GM12878 (cell line): ENCODE data around the gene PALLD. TPM values are rescaled to one million over a fixed set of nuclear protein-coding genes. Genes with fewer than 3 reads are reported as not detected.

ENCODE experiments used
- ATAC-seq: fragments of 200-7000 bp; cut with Tn5 transposase; 3 replicates; pipeline ENCODE4 v1.9.1; 2020; ENCODE audit warnings: mild to moderate bottlenecking, moderate library complexity
- BruUV-seq: library from RNA; stranded (reverse); fragments of 400-500 nt; replicated peaks from 2 replicates; lab custom pipeline; 2021; lab: Mats Ljungman, UMichigan
- CTCF ChIA-PET: fragments of 300-600 bp; sonication (Branson Sonifier 250); formaldehyde crosslinking; extraction: SDS; loops from one replicate; lab custom pipeline; 2021; ENCODE audit warnings: inconsistent platforms; lab: Yijun Ruan, JAX
- POLR2A ChIA-PET: fragments of 350-600 bp; formaldehyde crosslinking; extraction: SDS; loops from one replicate; lab custom pipeline; 2021; ENCODE audit warnings: inconsistent platforms; lab: Charles Lee
- RAD21 ChIA-PET: fragments of 300-600 bp; sonication (Branson Sonifier 250); formaldehyde crosslinking; loops from one replicate; lab custom pipeline; 2023; ENCODE audit warnings: antibody characterized with exemption; ENCODE audit not compliant: unreplicated experiment; lab: Charles Lee
- SMC1A ChIA-PET: fragments of 300-600 bp; sonication (Branson Sonifier 250); formaldehyde crosslinking; loops from one replicate; lab custom pipeline; 2023; ENCODE audit not compliant: unreplicated experiment, uncharacterized antibody; lab: Charles Lee
- DNase-seq: peaks from one replicate; pipeline ENCODE4 v3.0.0-alpha.2; 2011; ENCODE audit warnings: low read depth, low spot score
- FAIRE-seq: peaks from 3 replicates; lab custom pipeline; 2011; peaks lifted over from hg19 to GRCh38; lab: Jason Lieb, UNC
- H2AFZ ChIP-seq: 2 replicates; pipeline ENCODE4 v1.6.0; 2011; ENCODE audit warnings: low read depth, low read length, control low read depth; ENCODE audit not compliant: control insufficient read depth
- H3K27ac ChIP-seq: 2 replicates; pipeline ENCODE4 v1.5.1; 2011; ENCODE audit warnings: control low read depth; ENCODE audit not compliant: control insufficient read depth, insufficient read depth
- H3K27me3 ChIP-seq, 2 experiments: replicated peaks in 1 of 2; 2 replicates each; pipeline versions ENCODE4 v1.6.0 to v1.6.1; 2011; ENCODE audit warnings: low read length in 1 of 2; ENCODE audit not compliant: control insufficient read depth in 2 of 2, insufficient read depth in 2 of 2
- H3K36me3 ChIP-seq, 2 experiments: 2 replicates each; pipeline ENCODE4 v1.5.1; 2011; ENCODE audit warnings: low read length in 1 of 2; ENCODE audit not compliant: control insufficient read depth in 2 of 2, insufficient read depth in 2 of 2
- H3K4me1 ChIP-seq: 2 replicates; pipeline ENCODE4 v1.6.1; 2011; ENCODE audit warnings: mild to moderate bottlenecking, low read length, moderate library complexity, mixed read lengths; ENCODE audit not compliant: control insufficient read depth, insufficient read depth
- H3K4me2 ChIP-seq: 2 replicates; pipeline ENCODE4 v1.6.0; 2011; ENCODE audit warnings: control low read depth; ENCODE audit not compliant: control insufficient read depth, insufficient read depth
- H3K4me3 ChIP-seq: fragments of 200-600 bp; sonication (generic); 2 replicates; pipeline ENCODE4 v1.5.1; 2016
- H3K79me2 ChIP-seq: 2 replicates; pipeline ENCODE4 v1.6.0; 2011; ENCODE audit warnings: low read length; ENCODE audit not compliant: control insufficient read depth, insufficient read depth
- H3K9ac ChIP-seq: 2 replicates; pipeline ENCODE4 v1.8.0; 2011; ENCODE audit warnings: low read length, control low read depth, mixed read lengths; ENCODE audit not compliant: control insufficient read depth, insufficient read depth
- H3K9me3 ChIP-seq: replicated peaks from 3 replicates; pipeline ENCODE4 v1.5.1; 2011; ENCODE audit warnings: mild to moderate bottlenecking, low read length; ENCODE audit not compliant: control insufficient read depth, insufficient read depth
- H4K20me1 ChIP-seq: 2 replicates; pipeline ENCODE4 v1.6.0; 2011; ENCODE audit not compliant: control insufficient read depth, insufficient read depth
- E2F4 ChIP-seq: IDR thresholded peaks from 2 replicates; pipeline ENCODE4 v1.6.1; 2012; ENCODE audit warnings: low read depth, low read length, improper control_type of control experiment
- GATAD2B ChIP-seq: fragments of 450-650 bp; conservative IDR thresholded peaks from 2 replicates; pipeline ENCODE4 v1.6.1; 2017; ENCODE audit warnings: low read depth, mild to moderate bottlenecking, moderate library complexity
- JUND ChIP-seq: IDR thresholded peaks from 2 replicates; pipeline ENCODE4 v1.6.1; 2012; ENCODE audit warnings: low read depth, mild to moderate bottlenecking, low read length, improper control_type of control experiment, moderate library complexity
- KAT2A ChIP-seq: conservative IDR thresholded peaks from 2 replicates; pipeline ENCODE4 v1.6.1; 2011; ENCODE audit warnings: low read depth, low read length; ENCODE audit not compliant: control insufficient read depth
- MAX ChIP-seq: IDR thresholded peaks from 2 replicates; pipeline ENCODE4 v1.6.1; 2012; ENCODE audit warnings: low read depth, low read length, improper control_type of control experiment
- ZNF274 ChIP-seq: IDR thresholded peaks from one replicate; pipeline ENCODE4 v1.8.0; 2011; ENCODE audit not compliant: insufficient read length, insufficient read depth
- WGBS: methylation state at CpG from one replicate; pipeline ENCODE4 v1.1.6; 2016; ENCODE audit warnings: low lambda C conversion rate; ENCODE audit not compliant: insufficient replicate concordance, insufficient coverage; ENCODE audit errors: missing lambda C conversion rate; 5-methylcytosine and 5-hydroxymethylcytosine counted together
- in situ Hi-C: fragments of 300-500 bp; cut with MboI; formaldehyde crosslinking; loops from 9 replicates; pipeline ENCODE4 v1.14.3; 2018; ENCODE audit warnings: mixed read lengths
- intact Hi-C: fragments of 100-400 bp; cut with micrococcal nuclease; formaldehyde crosslinking; loops from one replicate; pipeline ENCODE4 v1.14.2; 2022; ENCODE audit not compliant: unreplicated experiment
- polyA plus RNA-seq, 11 experiments: library from polyadenylated mRNA; depleted of rRNA in 4 of 11; unstranded in 6 of 11; stranded (reverse) in 5 of 11; fragments of >200 nt; fragmentation: Nextera tagmentation in 4 of 11; fragmentation: Illumina TruSeq in 1 of 11; extraction: Ambion mirVana in 4 of 11; extraction: Trizol in 1 of 11; gene quantifications; 1 replicate in 1 of 11; 2 replicates in 10 of 11; pipeline versions ENCODE4 v1.2.1 to v1.2.3, GENCODE V29; 2011 to 2016; ENCODE audit warnings: inconsistent platforms in 2 of 11, missing spikeins in 2 of 11, low read depth in 1 of 11
- total RNA-seq, 4 experiments: library from RNA; depleted of rRNA in 3 of 4; stranded (reverse); fragments of >200 nt in 3 of 4; fragmentation: Illumina TruSeq in 1 of 4; extraction: Trizol in 1 of 4; gene quantifications; 2 replicates each; pipeline versions ENCODE4 v1.2.1 to v1.2.3, GENCODE V29; 2013 to 2021
- TF ChIP-seq, protein P1 (sequence below): fragments of 150-350 bp; IDR thresholded peaks from 2 replicates; pipeline ENCODE4 v1.6.1; 2016; ENCODE audit warnings: low read depth, low read length
- TF ChIP-seq, protein P2 (sequence below): IDR thresholded peaks from 2 replicates; pipeline ENCODE4 v1.6.1; 2012; ENCODE audit warnings: low read length, inconsistent platforms
- TF ChIP-seq, protein P3 (sequence below): fragments of 450-650 bp; IDR thresholded peaks from 2 replicates; pipeline ENCODE4 v1.6.1; 2018; ENCODE audit warnings: borderline replicate concordance, mild to moderate bottlenecking; ENCODE audit not compliant: partially characterized antibody

Gene PALLD
- total and polyA plus RNA-seq, 10 of the 15 experiments (the other 5 are each of a cell fraction or from before 2014, with no cell fraction given) = 1.0 to 7.7 (median 1.7) TPM

DNA sequence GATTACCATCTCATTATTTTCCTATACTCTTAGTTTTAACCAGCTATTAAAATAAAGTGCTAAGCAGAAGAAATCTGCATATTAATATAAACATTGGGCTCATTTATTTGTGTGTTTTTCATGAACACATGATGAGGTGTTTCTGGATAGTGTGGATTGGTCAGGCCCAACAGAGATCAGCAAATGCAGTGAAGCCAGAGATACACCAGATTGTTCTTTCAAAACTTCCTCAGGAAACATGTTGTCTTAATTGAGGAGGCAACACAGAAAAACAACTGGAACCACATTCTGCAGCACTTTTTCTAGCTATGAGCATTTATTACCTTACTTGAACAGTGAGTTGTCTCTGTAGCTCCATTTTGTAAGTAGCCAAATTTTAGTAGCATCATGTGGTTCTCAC is 69.9 kb downstream of the PALLD start (continued):
- TF ChIP-seq, protein P1, sequence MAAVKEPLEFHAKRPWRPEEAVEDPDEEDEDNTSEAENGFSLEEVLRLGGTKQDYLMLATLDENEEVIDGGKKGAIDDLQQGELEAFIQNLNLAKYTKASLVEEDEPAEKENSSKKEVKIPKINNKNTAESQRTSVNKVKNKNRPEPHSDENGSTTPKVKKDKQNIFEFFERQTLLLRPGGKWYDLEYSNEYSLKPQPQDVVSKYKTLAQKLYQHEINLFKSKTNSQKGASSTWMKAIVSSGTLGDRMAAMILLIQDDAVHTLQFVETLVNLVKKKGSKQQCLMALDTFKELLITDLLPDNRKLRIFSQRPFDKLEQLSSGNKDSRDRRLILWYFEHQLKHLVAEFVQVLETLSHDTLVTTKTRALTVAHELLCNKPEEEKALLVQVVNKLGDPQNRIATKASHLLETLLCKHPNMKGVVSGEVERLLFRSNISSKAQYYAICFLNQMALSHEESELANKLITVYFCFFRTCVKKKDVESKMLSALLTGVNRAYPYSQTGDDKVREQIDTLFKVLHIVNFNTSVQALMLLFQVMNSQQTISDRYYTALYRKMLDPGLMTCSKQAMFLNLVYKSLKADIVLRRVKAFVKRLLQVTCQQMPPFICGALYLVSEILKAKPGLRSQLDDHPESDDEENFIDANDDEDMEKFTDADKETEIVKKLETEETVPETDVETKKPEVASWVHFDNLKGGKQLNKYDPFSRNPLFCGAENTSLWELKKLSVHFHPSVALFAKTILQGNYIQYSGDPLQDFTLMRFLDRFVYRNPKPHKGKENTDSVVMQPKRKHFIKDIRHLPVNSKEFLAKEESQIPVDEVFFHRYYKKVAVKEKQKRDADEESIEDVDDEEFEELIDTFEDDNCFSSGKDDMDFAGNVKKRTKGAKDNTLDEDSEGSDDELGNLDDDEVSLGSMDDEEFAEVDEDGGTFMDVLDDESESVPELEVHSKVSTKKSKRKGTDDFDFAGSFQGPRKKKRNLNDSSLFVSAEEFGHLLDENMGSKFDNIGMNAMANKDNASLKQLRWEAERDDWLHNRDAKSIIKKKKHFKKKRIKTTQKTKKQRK = no peak
- TF ChIP-seq, protein P2, sequence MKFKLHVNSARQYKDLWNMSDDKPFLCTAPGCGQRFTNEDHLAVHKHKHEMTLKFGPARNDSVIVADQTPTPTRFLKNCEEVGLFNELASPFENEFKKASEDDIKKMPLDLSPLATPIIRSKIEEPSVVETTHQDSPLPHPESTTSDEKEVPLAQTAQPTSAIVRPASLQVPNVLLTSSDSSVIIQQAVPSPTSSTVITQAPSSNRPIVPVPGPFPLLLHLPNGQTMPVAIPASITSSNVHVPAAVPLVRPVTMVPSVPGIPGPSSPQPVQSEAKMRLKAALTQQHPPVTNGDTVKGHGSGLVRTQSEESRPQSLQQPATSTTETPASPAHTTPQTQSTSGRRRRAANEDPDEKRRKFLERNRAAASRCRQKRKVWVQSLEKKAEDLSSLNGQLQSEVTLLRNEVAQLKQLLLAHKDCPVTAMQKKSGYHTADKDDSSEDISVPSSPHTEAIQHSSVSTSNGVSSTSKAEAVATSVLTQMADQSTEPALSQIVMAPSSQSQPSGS = no peak
- no peak for TF ChIP-seq KAT2A
- no peak for TF ChIP-seq ZNF274
- TF ChIP-seq GATAD2B = no peak
- TF ChIP-seq MAX = no peak

DNA sequence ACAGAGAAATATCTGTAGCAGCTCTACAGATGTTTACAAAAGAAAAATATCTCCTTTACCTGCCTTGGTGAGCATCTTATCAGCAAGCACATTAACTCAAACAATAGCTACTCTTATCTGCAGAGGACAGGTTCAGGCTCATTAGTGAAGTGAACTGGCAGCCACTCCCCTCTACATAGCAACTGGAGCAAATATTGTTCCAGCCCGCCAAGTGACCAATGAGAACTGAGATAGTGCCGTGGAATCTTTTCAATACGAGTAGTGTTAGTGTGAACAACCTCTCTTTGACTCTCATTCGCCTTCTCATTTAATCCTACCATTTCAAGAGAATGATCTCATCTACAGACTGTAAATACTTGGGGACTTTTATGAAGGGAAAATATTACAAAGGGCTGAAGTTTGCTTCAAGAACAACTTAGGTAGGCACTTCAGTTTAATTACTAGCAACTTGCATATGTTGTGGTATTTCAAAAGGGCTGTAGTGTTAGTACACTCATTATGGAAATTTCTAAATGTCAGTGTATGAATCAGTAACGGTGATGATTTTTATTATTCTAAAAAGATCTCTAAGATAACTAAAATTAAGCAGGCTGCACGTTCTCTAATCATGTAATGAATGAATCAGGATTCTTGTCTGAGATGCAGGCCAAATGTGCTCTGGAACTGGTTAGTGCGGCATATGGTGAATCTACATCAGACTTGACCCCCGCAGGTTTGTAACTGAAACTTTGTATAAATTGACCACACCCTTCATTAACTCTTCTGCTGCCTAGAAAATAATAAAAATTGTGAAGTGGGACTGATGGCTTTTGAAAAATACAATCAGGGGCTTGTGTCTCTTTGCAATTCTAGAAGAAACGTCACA is 72.4 kb downstream of the PALLD start:
- intact Hi-C loops = no loop called here
- no TSS peak for BruUV-seq
- Histone ChIP-seq H3K27me3 (no peaks in the 10 kb centered on the region), H3K9me3 (no peaks in the 10 kb centered on the region), H4K20me1 (no peaks in the 10 kb centered on the region), H3K4me1 (no peaks in the 10 kb centered on the region), H3K27ac (no peak overlapping the region), H3K4me3 (no peak overlapping the region), H3K36me3 (no peaks in the 10 kb centered on the region), H3K9ac (no peak overlapping the region), H3K4me2 (no peak overlapping the region), H2AFZ (no peak overlapping the region), H3K79me2 (no peaks in the 10 kb centered on the region)
- ChIA-PET SMC1A (no interaction called here), CTCF (no interaction called here), POLR2A (no interaction called here), RAD21 (no interaction called here)
- WGBS = 23% methylated on average over 9 of the region's 9 CpGs
- DNase-seq (no peak), FAIRE-seq (no peak), ATAC-seq (peak; percentile 56)
- in situ Hi-C loops = no loop called here
- no peak for TF ChIP-seq JUND
- TF ChIP-seq E2F4 = no peak
- TF ChIP-seq, protein P3, sequence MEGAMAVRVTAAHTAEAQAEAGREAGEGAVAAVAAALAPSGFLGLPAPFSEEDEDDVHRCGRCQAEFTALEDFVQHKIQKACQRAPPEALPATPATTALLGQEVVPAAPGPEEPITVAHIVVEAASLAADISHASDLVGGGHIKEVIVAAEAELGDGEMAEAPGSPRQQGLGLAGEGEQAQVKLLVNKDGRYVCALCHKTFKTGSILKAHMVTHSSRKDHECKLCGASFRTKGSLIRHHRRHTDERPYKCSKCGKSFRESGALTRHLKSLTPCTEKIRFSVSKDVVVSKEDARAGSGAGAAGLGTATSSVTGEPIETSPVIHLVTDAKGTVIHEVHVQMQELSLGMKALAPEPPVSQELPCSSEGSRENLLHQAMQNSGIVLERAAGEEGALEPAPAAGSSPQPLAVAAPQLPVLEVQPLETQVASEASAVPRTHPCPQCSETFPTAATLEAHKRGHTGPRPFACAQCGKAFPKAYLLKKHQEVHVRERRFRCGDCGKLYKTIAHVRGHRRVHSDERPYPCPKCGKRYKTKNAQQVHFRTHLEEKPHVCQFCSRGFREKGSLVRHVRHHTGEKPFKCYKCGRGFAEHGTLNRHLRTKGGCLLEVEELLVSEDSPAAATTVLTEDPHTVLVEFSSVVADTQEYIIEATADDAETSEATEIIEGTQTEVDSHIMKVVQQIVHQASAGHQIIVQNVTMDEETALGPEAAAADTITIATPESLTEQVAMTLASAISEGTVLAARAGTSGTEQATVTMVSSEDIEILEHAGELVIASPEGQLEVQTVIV = no peak
